HEK293 (cell line): ENCODE measurements around the gene TAF6L.

Source experiments
- TF ChIP-seq, protein P1 (sequence below): fragments of 450-650 bp; formaldehyde crosslinking; IDR thresholded peaks from 2 replicates; pipeline ENCODE4 v1.5.1; 2016; ENCODE audit warnings: missing biosample characterization, missing genetic modification characterization
- TF ChIP-seq, protein P2 (sequence below): fragments of 450-650 bp; formaldehyde crosslinking; IDR thresholded peaks from 2 replicates; pipeline ENCODE4 v1.5.1; 2016; ENCODE audit warnings: missing biosample characterization, missing genetic modification characterization

DNA sequence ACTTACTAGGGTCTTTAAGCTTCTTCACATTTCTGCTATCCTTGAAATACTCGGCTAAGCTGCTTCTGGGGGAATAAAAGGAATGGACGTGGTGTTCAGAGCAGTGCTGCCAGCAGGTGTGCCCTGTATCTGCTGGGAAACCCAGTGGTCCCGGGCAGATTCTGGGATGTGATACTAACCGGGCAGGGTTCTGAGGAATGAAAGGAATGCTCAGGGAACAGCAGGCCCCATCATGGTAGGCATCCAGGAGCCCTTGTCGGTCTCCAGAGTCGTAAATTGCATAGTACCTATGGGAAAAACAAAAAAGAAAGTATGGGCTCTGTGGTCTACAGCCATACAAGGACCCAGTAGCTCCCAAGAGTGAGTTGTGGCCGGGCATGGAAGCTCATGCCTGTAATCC, 25.1 kb downstream of the TAF6L start:
- TF ChIP-seq, protein P1, sequence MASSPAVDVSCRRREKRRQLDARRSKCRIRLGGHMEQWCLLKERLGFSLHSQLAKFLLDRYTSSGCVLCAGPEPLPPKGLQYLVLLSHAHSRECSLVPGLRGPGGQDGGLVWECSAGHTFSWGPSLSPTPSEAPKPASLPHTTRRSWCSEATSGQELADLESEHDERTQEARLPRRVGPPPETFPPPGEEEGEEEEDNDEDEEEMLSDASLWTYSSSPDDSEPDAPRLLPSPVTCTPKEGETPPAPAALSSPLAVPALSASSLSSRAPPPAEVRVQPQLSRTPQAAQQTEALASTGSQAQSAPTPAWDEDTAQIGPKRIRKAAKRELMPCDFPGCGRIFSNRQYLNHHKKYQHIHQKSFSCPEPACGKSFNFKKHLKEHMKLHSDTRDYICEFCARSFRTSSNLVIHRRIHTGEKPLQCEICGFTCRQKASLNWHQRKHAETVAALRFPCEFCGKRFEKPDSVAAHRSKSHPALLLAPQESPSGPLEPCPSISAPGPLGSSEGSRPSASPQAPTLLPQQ: no peak
- TF ChIP-seq, protein P2, sequence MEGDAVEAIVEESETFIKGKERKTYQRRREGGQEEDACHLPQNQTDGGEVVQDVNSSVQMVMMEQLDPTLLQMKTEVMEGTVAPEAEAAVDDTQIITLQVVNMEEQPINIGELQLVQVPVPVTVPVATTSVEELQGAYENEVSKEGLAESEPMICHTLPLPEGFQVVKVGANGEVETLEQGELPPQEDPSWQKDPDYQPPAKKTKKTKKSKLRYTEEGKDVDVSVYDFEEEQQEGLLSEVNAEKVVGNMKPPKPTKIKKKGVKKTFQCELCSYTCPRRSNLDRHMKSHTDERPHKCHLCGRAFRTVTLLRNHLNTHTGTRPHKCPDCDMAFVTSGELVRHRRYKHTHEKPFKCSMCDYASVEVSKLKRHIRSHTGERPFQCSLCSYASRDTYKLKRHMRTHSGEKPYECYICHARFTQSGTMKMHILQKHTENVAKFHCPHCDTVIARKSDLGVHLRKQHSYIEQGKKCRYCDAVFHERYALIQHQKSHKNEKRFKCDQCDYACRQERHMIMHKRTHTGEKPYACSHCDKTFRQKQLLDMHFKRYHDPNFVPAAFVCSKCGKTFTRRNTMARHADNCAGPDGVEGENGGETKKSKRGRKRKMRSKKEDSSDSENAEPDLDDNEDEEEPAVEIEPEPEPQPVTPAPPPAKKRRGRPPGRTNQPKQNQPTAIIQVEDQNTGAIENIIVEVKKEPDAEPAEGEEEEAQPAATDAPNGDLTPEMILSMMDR (tag by site-specific recombination): no peak
